ENCODE results near the gene PCBP3.
"Not testable (repeated sequence)": the region's sequence is repeated elsewhere in the genome, so short reads cannot be mapped to it uniquely, and the experiment has no call there.

The PCBP3 gene

GRCh38 chr21:45849651-45850050 is 206.1 kb downstream of the PCBP3 start:
- no peak for DNase-seq

- no peak for DNase-seq
These were observed 206.7 kb downstream of the PCBP3 start for GRCh38 chr21:45850181-45850580.

GRCh38 chr21:45852386-45852785 is 208.9 kb downstream of the PCBP3 start:
- not testable (repeated sequence) for DNase-seq

- no peak for DNase-seq
These were observed 209.4 kb downstream of the PCBP3 start for GRCh38 chr21:45852886-45853400.

- no peak for DNase-seq
These were observed 210.3 kb downstream of the PCBP3 start for GRCh38 chr21:45853703-45854342.

- DNase-seq: no peak
These were observed 211.2 kb downstream of the PCBP3 start for GRCh38 chr21:45854690-45855247.

- no peak for DNase-seq
These were observed 211.8 kb downstream of the PCBP3 start for GRCh38 chr21:45855248-45855811.

- no peak for DNase-seq
These were observed 212.9 kb downstream of the PCBP3 start for GRCh38 chr21:45856442-45856841.

- no peak for DNase-seq
These were observed 213.4 kb downstream of the PCBP3 start for GRCh38 chr21:45856906-45857305.

- DNase-seq: no peak
These were observed 214.2 kb downstream of the PCBP3 start for GRCh38 chr21:45857761-45858160.

- DNase-seq: no peak
These were observed 214.7 kb downstream of the PCBP3 start for GRCh38 chr21:45858180-45858579.

GRCh38 chr21:45859041-45859761 is 215.7 kb downstream of the PCBP3 start:
- DNase-seq: no peak

- no peak for DNase-seq
These were observed 216.3 kb downstream of the PCBP3 start for GRCh38 chr21:45859762-45860357.

GRCh38 chr21:45860493-45861155 is 217.1 kb downstream of the PCBP3 start:
- no peak for DNase-seq

GRCh38 chr21:45861156-45861870 is 217.8 kb downstream of the PCBP3 start:
- DNase-seq: no peak

GRCh38 chr21:45862543-45863207 is 219.2 kb downstream of the PCBP3 start:
- DNase-seq: no peak

GRCh38 chr21:45863267-45863666 is 219.7 kb downstream of the PCBP3 start:
- no peak for DNase-seq

GRCh38 chr21:45863751-45864150 is 220.2 kb downstream of the PCBP3 start:
- DNase-seq: no peak

GRCh38 chr21:45864436-45864835 is 220.9 kb downstream of the PCBP3 start:
- DNase-seq: no peak

GRCh38 chr21:45865106-45865835 is 221.7 kb downstream of the PCBP3 start:
- DNase-seq: no peak

- DNase-seq: no peak
These were observed 223.0 kb downstream of the PCBP3 start for GRCh38 chr21:45866551-45866950.

Measured in eye (tissue), 1 donor.